ENCODE measurements around the gene PKMYT1.

DNA sequence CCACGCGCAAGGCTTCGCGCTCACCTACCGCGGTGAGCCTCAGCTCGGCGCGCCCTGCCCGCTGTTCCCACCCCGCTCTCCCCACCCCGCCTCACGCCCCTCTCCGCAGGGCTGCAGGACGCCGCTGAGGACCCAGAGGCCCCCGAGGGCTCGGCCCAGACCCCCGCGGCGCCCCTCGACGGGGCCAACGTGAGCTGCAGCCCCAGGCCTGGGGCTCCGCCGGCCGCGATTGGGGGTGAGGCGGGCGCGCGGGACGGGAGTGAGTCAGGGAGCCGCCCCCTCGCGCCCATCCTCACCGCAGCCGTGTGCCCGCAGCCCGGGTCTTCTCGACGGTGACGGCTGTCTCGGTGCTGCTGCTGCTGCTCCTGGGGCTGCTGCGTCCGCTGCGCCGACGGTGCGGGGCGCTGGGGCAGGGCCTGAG, 13.0 kb downstream of the PKMYT1 start:
- TF ChIP-seq EZH2 (IDR thresholded peaks at IDR 0.05; ENCODE audit: borderline replicate concordance) (peak; percentile 40), EZH2phosphoT487 (IDR thresholded peaks at IDR 0.05; ENCODE audit: low read depth, severe bottlenecking, unreplicated experiment) (no peak)
- TF ChIP-seq, protein P1, sequence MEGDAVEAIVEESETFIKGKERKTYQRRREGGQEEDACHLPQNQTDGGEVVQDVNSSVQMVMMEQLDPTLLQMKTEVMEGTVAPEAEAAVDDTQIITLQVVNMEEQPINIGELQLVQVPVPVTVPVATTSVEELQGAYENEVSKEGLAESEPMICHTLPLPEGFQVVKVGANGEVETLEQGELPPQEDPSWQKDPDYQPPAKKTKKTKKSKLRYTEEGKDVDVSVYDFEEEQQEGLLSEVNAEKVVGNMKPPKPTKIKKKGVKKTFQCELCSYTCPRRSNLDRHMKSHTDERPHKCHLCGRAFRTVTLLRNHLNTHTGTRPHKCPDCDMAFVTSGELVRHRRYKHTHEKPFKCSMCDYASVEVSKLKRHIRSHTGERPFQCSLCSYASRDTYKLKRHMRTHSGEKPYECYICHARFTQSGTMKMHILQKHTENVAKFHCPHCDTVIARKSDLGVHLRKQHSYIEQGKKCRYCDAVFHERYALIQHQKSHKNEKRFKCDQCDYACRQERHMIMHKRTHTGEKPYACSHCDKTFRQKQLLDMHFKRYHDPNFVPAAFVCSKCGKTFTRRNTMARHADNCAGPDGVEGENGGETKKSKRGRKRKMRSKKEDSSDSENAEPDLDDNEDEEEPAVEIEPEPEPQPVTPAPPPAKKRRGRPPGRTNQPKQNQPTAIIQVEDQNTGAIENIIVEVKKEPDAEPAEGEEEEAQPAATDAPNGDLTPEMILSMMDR (IDR thresholded peaks at IDR 0.05; ENCODE audit: poor library complexity): no peak

Measured in hepatocyte (in vitro differentiated cells).